GM12891 (cell line): ENCODE data around the gene DNAJC7.

Source experiments
- DNase-seq: peaks from one replicate; pipeline ENCODE4 v3.0.0; 2011; ENCODE audit warnings: low spot score; ENCODE audit not compliant: insufficient read length
- FAIRE-seq: peaks from 2 replicates; lab custom pipeline; 2011; peaks lifted over from hg19 to GRCh38; lab: Jason Lieb, UNC
- PAX5 ChIP-seq: IDR thresholded peaks from 2 replicates; pipeline ENCODE4 v1.6.1; 2011; ENCODE audit warnings: low read length, moderate library complexity, mild to moderate bottlenecking; ENCODE audit not compliant: insufficient read depth, severe bottlenecking
- POLR2A ChIP-seq: IDR thresholded peaks from 2 replicates; pipeline ENCODE4 v1.6.1; 2011; ENCODE audit warnings: low read depth, low read length, control low read depth
- POLR2AphosphoS5 ChIP-seq: IDR thresholded peaks from 2 replicates; pipeline ENCODE4 v1.6.1; 2011; ENCODE audit warnings: low read depth, low read length, control low read depth
- POU2F2 ChIP-seq: IDR thresholded peaks from 2 replicates; pipeline ENCODE4 v1.6.1; 2011; ENCODE audit warnings: low read depth, mild to moderate bottlenecking, control low read depth, low read length, moderate library complexity
- SPI1 ChIP-seq: IDR thresholded peaks from 2 replicates; pipeline ENCODE4 v1.6.1; 2011; ENCODE audit warnings: low read depth, low read length, control low read depth
- TAF1 ChIP-seq: IDR thresholded peaks from 2 replicates; pipeline ENCODE4 v1.6.1; 2011; ENCODE audit warnings: low read depth, low read length, control low read depth

Gene DNAJC7

GRCh38 chr17:41972571-41973407 is 44.5 kb downstream of the DNAJC7 start:
- no peak for DNase-seq
- TF ChIP-seq POLR2AphosphoS5 (peak; percentile 19; the same call in 1 of the 2 replicates), PAX5 (no peak), SPI1 (no peak), POLR2A (peak; percentile 36; the same call in 1 of the 2 replicates)
- peak; percentile 84 for FAIRE-seq

- FAIRE-seq (no peak), DNase-seq (no peak)
- TF ChIP-seq PAX5 (no peak), SPI1 (no peak), POLR2A (peak; percentile 24; the same call in 1 of the 2 replicates), POLR2AphosphoS5 (0 out of 2 replicates have a peak, but pooled peaks have one; percentile 38), TAF1 (no peak), POU2F2 (no peak)
Observed at GRCh38 chr17:41971721-41972523, 45.3 kb downstream of the DNAJC7 start.

GRCh38 chr17:41970901-41971331 is 46.3 kb downstream of the DNAJC7 start:
- no peak for DNase-seq
- TF ChIP-seq PAX5 (no peak), TAF1 (no peak), POLR2AphosphoS5 (peak; percentile 72), POLR2A (peak; percentile 30; the same call in 1 of the 2 replicates)
- peak; percentile 13 for FAIRE-seq

- no peak for FAIRE-seq
- TF ChIP-seq POU2F2 (no peak), POLR2A (no peak), TAF1 (no peak), SPI1 (no peak), POLR2AphosphoS5 (peak; percentile 46)
Observed at GRCh38 chr17:41968676-41969075, 48.6 kb downstream of the DNAJC7 start.

GRCh38 chr17:41967921-41968578 is 49.2 kb downstream of the DNAJC7 start:
- DNase-seq (no peak), FAIRE-seq (no peak)
- TF ChIP-seq POLR2A = no peak
- TF ChIP-seq PAX5 = no peak
- no peak for TF ChIP-seq POLR2AphosphoS5
- no peak for TF ChIP-seq SPI1

More at GRCh38 chr17:41968676-41969075, 48.6 kb downstream of the DNAJC7 start:
- no peak for DNase-seq

- FAIRE-seq (peak; percentile 28), DNase-seq (no peak)
- peak; percentile 16 for TF ChIP-seq PAX5
- peak; percentile 72; the same call in 1 of the 2 replicates for TF ChIP-seq POLR2AphosphoS5
- 0 out of 2 replicates have a peak, but pooled peaks have one; percentile 22 for TF ChIP-seq POLR2A
- TF ChIP-seq POU2F2 = no peak
- TF ChIP-seq TAF1 = no peak
- TF ChIP-seq SPI1 = no peak
Observed at GRCh38 chr17:41967141-41967920, 49.9 kb downstream of the DNAJC7 start.

GRCh38 chr17:41966463-41967140 is 50.6 kb downstream of the DNAJC7 start, which contains the start of gene CNP:
TSS of gene CNP (plus strand) at chr17:41966795. CDS start at chr17:41966885, 90 bp downstream.
- TF ChIP-seq POLR2AphosphoS5 (no peak), POU2F2 (peak; percentile 4; the same call in 1 of the 2 replicates), TAF1 (no peak), POLR2A (peak; percentile 56; the same call in 1 of the 2 replicates)
- DNase-seq = peak; percentile 92
- peak; percentile 90 for FAIRE-seq
